GM19452 (cell line): Measurements from ENCODE around the gene MED23.

ENCODE experiments used
- ATAC-seq: cut with Tn5 transposase; IDR thresholded peaks from one replicate; pipeline ENCODE4 v1.9.1; 2021; ENCODE audit not compliant: unreplicated experiment

The MED23 gene

GRCh38 chr6:131640576-131640975, 12.5 kb upstream of the MED23 start:
- ATAC-seq, result no peak

- ATAC-seq, result peak; percentile 69
These were observed 12.1 kb upstream of the MED23 start for GRCh38 chr6:131640100-131640499.

GRCh38 chr6:131638013-131638412, 10.0 kb upstream of the MED23 start:
- no peak for ATAC-seq

- no peak for ATAC-seq
These were observed 9.1 kb upstream of the MED23 start, which contains the start of gene ENPP3 for GRCh38 chr6:131636880-131637792. TSS of gene ENPP3 (plus strand) at chr6:131637302. CDS start at chr6:131637385, 83 bp downstream.

- peak; percentile 73 for ATAC-seq
These were observed 7.6 kb upstream of the MED23 start for GRCh38 chr6:131635384-131636340.

DNA sequence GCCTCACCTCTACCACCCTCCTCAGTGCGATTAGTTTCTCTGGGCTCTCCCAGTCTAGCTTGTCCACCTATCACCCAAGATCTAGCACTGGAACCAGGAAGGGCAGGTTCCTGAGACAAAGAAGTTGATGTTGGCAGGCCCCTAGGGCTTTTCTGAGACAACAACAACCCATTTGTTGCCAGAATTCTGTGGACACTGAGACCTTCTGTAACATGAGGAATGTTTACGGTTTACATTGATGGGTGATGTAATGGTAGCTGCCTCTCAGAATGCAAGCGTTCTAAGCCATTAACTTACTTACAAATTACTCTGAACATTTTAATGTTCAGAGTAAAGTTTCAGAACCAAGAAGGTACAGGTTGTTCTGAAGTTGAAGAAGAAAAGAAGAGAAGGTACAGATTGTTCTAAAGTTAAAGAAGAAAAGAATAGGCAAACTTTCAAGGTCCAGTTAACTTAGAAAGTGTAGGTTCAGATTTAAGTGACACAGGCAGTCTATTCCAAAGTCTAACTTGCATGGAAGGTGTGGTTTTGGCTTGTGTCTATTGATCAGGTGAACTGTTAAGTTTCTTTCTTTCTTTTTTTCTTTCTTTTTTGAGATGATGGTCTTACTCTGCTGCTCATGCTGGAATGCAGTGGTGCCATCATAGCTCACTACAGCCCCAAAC, 3.7 kb upstream of the MED23 start:
- no peak for ATAC-seq

DNA sequence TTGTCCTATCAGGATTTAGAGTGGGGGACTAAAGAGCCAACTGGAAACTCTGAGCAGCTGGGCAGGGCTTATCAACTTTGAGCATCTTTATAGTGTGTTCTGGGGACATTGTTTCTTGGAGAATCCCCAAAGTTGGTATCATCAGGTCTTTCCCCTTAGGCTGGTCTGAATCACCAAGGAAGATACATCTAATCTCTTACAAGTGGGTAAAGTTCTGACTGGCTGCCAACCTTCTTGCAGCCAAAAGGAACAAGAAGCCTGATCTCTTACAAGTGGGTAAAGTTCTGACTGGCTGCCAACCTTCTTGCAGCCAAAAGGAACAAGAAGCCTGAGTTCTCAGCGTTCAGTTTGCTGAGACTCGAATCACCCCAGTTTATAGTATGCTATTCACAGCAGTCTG, 1.6 kb upstream of the MED23 start:
- ATAC-seq, result no peak

DNA sequence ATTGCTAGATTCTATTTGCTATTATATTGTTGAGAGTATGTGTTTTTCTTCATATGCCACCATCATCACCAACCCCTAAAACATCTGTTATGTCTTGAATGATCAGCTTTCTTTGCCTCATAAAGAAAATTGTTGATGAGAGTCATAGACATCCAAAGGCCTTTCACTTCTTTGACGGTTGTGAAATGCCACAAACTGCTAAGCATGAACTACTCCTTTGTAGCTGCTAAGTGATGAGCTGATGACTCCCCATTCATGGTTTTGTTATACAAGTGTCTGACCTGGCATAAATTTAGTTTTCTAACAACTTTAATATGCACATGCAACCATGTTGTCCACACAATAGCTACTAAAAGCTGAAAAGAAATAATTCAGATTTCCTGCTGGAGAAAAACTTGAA, 684 bp upstream of the MED23 start:
- ATAC-seq, result no peak

- ATAC-seq, result no peak
These were observed 12.8 kb downstream of the MED23 start for GRCh38 chr6:131615275-131615674.

DNA sequence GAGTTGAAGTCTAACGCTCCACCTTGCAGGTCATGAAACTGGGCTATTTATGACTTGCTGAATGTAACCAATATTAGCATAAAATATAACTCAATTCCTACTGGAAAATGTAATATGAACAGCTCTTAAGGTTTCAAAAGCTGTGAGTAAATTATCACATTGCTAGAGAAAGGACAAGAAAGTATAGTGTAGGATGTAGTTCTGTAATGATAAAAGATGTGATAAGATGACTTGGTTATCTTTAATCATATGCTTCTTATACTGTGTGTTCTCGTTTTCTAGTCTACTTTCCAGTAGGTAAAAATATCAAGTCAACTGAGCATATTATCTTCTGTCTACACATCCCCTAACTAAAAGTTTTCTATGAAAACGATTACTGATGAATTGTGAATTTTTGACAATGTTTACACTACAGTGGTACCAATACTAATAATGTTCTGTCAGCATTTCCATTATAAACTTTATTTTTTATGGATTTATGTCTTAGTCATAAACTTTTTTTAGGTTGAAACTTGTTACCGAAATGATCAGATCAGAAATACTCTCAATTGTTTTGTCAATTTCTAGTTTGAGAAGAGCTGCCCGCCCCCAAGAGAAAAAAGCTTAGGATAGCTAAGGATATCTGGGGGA, 14.6 kb downstream of the MED23 start:
- no peak for ATAC-seq

DNA sequence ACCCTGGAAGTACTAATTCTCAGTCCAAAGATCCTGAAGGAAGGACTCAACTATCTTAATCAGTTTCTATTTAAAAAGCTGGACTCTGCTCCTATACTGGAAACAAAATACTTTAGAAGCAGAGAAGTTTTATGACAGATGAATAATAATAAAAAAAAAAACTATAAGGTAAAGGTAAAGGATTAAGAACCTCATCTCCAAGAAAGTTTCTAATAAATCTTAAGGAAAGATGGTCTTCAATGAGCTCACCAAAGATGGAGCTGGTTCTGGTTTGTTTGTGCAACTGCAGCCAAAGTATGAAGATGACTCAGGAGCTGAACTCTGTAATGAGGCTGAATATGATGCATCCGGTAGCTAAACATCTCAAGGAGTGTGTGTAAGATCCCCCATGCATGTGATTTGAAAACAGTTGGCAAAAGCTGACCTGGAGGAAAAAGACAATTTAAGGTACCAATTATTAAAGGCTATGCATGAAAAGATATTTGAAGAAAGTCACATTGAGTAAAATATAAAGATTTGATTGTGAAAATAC, 25.2 kb downstream of the MED23 start:
- ATAC-seq, result no peak

- ATAC-seq, result no peak
These were observed 27.3 kb downstream of the MED23 start for GRCh38 chr6:131600716-131601115.

DNA sequence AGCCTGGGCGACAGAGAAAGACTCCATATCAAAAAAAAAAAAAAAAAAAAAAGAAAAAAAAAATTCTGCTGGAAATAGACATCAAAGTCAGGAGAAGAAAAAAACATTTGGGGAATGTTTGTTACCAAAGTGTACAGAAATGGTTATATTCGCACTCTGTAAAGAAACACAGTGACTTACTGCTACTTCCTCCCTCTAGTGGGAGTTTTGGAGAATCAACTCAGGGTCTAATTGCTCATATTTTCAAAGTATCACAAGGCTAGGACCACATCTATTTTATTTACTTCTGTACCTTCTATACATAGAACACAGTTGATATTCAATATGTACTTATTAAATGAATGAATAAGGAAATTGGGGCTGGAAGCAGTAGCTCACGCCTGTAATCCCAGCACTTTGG, 30.6 kb downstream of the MED23 start:
- ATAC-seq, result no peak

- no peak for ATAC-seq
These were observed 34.0 kb downstream of the MED23 start for GRCh38 chr6:131594074-131594473.

DNA sequence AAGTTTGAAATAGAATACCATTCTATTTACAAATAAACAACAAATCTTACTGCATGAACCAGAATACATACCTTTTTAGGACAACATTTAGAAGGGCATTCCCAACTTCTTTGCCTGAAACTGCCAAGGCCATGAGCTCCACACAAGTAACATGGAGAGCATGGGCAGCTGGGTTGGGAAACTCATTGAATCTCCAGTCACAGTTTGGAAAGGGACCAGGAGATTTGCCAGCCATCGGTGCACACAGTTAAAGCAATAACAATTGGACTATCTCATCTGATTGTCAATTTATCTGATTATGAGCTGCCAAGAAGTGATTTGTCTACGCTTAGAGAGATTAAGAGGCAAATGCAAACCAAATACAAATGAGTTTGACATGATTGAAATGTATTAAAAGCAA, 35.1 kb downstream of the MED23 start:
- ATAC-seq, result no peak

DNA sequence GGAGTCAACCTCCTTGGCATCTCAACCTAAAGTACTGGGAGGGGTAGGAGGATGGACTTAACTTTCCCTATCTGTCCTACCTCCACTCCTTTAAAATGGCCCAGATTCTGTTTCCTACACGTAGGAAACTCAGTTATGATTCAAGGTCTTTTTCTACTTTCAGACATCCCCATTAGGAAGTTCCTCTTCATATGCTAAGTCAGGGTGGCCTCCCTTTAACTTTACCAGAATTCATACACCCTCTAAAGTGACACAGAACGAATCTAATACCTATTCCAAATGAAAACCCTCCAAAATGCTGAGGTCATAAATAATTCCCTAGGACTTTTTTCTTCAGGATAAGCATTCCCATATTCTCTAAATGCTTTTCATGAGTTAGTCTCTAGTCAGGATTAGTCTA, 39.4 kb downstream of the MED23 start:
- ATAC-seq, result no peak

GRCh38 chr6:131587909-131588308, 40.1 kb downstream of the MED23 start:
- no peak for ATAC-seq

GRCh38 chr6:131586543-131586942, 41.5 kb downstream of the MED23 start:
- no peak for ATAC-seq

DNA sequence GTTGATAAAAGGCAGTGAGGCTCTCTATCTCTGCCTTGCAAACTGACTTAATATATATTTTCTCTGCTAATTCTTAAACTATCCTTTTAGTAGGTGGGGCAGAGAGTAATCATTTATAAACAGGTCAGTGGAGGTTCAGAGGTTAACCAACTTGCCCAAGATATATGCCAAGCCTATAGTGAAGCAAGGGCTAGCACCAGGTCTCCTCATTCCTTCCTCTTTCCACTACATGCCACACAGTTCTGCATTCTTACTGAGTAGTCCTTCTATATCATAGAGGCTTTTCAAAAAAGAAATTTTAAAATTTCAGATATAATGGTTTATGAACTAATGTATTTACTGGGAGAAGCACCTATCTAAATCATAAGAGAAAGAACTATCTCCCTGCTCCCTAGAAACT, 46.5 kb downstream of the MED23 start:
- no peak for ATAC-seq

DNA sequence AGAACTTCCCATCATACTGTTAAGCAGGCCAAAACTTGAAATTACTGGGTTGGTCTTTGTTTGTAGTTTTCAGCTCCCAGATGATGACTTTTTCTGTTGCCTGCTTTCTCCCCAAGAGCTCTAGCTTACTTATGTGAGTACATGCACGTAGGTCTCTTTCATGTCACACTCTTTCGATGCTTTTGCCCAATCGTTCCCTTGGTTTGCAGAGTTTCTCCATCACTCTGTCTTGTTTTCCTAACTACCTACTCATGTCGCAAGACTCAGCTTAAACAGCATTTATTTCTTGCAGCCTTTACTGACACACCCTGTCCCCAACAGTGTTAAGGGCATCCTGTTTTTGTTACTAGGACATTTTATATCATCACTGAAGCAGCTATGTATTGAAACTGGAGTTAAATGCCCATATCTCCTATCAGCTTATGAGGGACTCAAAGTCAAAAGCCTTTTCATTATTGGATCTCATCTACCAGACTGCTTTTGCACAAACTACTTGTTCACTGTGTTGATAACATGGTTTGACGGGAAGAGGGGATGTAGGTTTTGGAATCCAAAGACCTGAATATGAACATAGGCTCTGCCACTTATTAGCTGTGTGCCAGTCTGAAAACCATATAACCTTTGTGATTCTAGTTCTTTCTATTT, 52.1 kb downstream of the MED23 start:
- ATAC-seq, result no peak
